Smooth muscle cell of the brain vasculature (primary cell): ENCODE results near the gene CARMIL1.

ENCODE experiments used
- DNase-seq: peaks from one replicate; pipeline ENCODE4 v3.0.0-alpha.2; 2012; ENCODE audit warnings: low read depth, low spot score

Gene CARMIL1

DNA sequence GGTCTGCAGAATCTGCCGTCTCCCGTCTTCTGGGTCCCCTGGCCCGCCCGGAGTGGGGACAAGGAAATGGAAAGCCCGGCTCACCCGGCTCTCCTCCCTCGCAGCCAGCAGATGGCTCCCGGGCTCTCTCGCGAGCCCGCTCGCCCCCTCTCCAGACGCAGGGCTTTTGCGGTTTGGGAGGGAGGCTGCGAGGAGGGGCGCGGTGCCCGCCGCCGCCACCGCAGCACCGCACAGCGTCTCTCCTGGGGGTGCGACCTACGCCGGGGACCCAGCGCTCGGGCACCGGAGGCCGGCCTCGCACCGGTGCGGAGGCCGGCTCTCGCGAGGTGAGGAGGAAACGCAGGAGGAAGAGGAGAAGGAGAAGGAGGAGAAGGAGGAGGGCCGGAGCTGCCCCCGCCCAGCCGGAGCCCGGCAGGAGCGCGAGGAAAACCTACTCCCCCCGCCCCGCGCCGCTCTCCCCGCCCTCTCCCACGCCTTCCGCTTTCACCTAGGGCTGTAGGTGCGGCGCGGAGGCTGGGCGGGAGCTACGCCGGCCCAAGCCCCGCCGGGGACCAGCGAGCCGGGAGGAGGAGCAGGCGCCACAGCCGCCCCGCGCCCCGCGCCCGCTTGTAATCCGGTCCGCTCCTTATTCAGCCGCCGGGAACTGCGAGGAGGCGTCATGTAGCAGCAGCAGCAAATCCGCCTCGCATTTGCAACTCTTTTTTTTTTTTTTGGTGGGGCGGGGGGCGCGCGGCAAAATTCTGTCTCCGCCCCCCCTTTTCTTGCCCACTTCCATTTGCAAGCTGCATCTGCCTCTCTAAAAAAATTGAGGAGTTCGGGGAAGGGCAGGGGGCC lies at the start of gene CARMIL1:
Gene CARMIL1 (plus strand): TSS at position 461 of the 834 bp plus-strand sequence. CDS start 422 bp downstream, outside the sequence.
- no peak for DNase-seq

DNA sequence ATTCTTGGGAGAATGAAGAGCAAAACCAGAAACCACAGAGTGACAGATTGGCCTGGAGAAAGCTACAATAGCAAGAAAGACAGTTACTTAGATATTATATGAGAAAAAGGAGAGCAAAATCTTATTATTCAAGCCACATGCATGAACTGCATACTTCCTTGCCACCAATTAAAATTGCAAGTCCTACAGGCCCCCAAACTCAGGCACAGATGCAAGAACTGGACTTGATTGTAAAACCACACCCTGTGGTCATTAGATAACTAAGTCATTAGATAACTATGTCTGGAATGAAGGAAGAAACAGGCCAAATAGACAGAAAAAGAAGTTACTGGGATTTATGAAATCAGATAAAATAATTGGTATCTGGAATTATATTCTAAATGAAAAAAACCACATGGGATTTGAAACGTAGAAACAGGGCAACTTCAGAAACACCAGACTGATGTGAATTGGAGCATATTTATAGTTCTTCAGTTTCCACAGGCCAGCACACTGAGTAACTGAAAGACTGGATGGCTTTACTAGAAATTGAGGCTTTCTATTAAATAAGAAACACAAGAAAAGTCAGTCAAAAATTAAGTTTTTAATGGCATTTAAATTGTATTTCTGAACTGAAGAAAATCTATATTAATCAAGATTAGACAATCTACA lies 49.4 kb upstream of the CARMIL1 start:
- no peak for DNase-seq

DNA sequence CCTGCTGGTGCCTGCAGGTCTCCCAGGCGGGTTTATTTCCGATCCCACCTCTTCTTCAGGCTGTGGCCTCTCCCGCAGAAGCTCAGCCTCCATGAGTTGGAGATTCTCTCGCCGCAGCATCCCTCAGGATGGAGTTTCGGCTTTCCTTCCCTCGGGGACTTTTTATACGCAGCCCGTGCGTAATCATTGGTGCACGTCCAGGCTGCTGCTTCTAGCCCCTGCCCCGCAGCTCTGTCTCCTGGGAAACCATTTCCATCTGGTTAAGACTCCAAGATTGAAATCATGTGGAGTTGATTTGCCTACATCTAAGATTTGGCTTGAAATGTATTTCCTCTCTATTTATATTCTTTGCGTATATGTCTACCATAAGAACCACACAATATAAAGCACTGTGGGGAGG lies 46.7 kb upstream of the CARMIL1 start:
- peak; percentile 21 for DNase-seq

DNA sequence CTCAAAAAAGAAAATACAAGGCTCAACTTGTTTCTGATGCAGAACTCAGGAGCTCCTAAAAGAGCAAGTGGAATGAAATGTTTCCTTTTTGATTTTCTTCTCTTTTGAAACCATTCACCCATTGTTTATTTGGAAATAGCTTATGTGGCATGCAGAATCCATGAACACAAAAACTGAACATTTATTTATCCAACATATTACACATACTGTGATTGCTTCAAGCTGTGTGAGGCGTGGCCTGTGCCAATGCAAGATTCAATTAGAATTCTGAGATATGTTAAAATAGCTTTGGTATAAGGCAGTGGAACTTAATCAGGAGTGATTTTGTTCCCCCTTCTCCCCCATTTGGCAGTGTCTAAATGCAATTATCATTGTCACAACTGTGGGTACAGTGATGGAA lies 45.9 kb upstream of the CARMIL1 start:
- DNase-seq, result no peak

DNA sequence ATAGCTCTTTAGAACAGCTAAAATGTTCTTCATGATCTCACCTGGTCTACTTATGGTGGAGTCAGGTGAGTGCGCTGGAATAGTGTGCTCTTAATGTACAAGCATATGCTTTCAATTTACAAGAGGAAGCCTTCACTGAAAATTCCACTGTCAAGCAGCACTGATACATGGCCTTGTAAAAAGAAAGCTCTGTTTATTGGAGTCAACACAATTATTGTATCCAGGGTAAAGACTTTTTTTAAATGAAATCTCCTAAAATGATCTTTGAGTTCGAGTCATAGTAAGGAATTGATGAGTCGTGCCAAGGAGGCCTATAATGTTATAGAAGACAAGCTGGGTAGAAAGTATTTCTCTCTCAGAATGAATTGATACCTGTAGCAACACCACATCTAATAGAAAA lies 41.6 kb upstream of the CARMIL1 start:
- DNase-seq, result no peak

DNA sequence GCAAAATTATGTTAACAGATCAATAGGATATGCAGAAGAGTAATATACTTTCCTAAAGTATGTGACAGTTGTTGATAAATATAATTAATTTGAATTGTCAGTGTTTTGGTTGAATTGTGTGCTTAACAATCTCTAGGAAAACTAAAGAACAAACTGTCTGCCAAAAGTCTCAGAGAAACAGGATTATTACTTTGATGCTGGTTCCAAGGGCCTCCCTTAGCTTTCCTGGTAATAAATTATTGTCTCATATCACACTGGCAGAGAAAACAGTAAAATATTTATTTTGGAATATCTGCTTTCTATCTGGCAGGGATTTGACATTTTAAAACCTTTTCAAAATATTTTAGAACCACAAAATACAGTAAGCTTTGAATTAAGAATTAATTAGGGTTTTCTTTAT lies 40.1 kb upstream of the CARMIL1 start:
- no peak for DNase-seq

DNA sequence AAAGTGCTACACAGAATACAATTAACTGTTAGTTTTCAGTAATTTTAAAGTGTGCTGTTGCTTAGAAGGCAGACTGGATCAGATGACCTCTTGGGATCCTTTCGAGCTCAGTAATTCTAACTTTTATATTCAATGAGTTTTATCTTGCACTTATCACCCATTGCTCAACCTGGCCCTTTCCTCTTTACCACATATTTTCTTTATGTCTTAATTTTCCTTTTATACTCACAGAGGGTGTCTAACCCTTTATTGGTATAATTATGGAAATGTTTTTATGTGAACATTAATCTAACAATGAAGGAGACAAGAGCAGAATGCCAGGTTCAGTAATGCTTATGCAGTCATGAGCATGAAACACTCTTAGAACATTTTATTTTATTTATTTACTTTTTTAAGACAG lies 39.7 kb upstream of the CARMIL1 start:
- no peak for DNase-seq

DNA sequence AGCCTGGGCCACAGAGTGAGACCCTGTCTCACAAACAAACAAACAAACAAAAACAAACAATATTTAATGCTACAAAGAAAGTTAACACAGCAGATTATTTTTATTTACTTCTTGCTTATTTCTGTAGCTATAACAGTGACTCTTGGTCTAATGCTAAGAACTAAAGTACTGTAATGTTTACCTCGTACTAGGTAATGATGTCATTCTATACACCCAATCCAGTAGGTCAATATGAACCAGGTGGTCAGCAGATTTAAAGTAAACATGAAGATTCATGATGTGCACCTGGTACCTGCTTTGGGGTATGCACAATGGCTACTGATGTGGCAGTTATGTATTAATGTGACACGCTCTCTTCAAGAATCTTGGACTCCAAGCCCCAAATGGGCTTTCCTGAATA lies 36.6 kb upstream of the CARMIL1 start:
- no peak for DNase-seq

DNA sequence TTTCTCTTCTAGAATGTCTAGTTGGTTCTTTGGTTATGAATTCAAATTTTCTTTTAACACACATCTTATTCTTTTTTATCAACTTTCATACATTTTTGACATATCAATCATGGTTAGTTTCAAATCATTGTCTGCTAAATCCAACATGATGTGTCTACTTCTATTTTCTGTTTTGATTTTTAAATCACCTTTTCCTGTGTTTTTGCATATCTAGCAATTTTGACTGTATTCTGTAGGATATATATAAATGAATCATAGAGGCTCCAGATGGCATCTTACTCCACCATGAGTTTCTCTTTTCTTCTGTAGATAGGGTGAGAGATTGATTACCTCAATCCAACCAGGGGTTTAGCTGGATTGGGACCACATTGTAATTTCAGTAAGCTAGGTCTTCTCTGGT lies 34.3 kb upstream of the CARMIL1 start:
- DNase-seq, result no peak

DNA sequence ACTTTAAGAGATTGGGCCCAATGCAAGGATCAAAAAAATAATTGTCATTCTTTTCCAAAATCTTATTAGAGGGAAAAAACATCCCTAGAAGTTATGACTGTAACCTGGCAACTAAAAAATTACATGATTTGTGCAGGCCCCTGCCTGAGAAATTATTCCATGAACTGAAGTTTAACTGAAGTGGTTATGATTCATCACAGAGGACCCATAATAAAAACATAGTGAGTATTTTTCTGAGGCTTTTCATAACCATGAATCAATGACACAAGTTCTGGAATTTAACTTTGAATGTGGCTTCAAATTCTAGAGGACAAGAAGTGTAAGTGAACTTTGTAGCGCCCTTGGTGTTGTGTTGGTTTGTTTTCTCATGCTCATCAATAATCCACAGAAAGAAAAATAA lies 31.1 kb upstream of the CARMIL1 start:
- peak; percentile 35 for DNase-seq

DNA sequence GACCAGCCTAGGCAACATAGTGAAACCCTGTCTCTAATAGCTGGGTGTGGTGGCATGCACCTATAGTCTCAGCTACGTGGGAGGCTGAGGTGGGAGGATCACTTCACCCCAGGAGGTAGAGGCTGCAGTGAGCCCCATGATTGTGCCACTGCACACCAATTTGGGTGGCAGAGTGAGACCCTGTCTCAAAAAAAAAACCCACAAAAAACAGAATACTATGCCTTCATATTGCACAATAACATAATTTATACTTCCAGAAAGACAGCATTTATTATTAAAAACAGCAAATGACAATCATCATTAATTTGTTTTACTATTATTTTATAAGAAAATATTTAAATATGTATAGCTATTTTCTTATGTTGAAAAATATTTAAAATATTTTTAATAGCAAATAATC lies 30.0 kb upstream of the CARMIL1 start:
- DNase-seq, result no peak

DNA sequence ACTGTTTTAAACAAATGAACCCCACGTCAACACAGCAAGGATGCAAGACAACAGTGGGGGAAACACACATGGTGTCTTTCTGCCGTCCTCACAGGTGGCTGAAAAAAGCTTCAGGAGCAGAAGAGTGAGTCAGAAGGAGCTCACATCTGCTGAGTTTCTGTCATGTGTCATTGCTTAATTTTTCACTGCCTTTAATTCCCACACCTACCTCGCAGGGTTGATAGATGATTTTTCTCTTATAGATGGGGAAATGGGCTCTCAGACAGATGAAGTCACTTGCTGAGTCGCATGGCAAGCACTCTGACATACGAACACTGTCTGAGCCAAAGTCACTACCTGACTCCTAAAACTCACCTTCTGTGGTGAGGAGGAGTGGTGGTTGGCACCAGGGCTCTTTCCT lies 28.3 kb upstream of the CARMIL1 start:
- DNase-seq, result no peak

DNA sequence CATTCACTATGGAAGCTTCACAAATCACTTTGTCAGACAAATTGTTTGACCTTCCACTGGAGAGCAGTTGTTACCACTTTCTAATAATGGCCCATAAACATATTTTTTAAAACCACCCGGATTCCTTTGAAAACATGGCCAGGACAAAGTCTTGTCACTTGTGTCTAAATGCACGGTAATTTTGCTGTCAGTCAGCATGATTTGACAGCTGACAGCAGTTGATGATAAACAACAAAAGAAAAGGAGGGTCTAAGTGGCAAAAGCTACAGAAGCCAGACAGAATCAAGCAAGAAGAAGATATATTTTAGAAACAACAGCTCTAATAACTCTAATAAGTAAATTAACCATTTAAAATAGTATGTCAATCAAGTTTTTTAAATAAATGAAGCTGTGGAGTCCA lies 27.7 kb upstream of the CARMIL1 start:
- DNase-seq, result no peak

DNA sequence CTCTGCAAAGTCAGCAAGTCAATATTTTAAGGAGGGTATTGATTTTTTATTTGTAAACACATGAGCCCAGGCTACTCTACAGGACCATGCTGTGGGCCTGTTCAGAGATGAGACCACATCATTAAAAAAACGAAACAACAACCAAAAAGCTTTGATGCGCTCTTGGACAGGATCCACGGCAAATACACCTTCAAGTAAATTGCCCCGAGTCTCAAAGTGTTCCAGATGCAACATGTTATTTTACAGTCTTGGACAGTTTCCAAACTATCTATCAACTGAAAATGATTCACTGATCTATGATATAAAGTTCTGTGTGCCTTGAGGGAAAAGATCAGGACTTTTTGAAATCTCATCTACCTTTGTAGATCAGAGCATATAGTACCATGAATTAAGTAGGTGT lies 25.8 kb upstream of the CARMIL1 start:
- DNase-seq, result no peak

DNA sequence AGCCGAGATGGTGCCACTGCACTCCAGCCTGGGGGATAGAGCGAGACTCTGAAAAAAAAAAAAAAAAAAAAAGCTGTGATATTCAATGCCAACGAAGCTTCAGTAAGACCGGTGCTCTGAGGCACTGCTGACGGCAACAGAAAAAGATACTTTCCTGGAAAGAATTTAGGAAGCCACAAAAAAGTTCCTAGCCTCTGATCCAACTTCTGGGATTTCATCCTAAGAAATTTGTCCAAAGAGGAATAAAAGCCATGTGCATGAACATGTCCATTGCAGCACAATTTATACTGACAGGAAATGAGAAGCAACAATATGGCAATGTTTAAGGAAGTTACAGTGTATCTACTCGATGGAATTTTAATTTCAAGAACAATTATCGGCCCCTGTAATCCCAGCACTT lies 24.5 kb upstream of the CARMIL1 start:
- DNase-seq, result no peak

DNA sequence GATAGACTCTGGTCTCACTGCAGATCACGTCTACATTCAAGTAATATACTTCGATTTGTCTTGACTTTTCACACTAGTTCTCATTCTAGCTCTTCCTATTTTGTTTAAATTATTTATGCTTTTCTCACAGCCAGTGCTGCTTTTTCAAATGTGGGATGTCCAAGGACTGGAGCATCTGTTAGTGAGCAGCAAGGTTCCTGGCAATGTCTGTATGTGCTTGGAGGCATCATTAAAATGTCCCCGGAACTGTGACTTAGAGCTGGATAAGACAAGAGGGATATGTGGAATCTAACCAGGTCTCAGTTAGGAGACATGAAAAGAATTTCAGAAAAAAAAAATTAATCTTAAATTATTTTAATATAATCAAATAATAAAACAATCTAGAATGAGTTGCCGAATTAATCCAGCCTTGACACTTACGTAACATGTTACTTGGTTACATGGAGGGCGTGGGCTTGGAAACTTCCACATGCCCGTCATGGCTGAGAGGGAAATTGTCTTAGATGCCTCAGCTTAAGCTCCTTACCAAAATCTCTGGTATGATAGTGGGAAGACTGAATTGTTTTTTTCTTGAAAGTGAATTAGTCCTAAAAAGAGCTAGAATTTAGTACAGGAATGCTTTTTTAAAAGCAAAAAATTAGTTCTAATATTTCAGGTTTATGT lies 21.4 kb upstream of the CARMIL1 start:
- no peak for DNase-seq

DNA sequence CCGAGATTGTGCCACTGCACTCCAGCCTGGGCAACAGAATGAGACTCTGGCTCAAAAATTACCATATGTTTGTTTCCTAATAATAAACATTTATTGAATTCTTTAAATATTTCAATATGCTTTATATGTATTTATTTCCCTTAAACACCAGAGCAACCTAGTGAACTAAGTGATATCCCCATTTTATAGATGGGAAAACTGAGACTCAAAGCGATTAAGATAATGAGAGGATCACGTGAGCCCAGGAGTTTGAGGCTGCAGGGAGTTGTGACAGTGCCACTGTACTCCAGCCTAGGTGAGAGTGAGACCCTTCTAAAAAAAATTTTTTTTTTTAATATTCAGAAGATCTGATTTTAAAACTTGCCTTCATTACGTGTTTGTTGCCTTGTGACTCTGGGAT lies 19.4 kb upstream of the CARMIL1 start:
- no peak for DNase-seq

DNA sequence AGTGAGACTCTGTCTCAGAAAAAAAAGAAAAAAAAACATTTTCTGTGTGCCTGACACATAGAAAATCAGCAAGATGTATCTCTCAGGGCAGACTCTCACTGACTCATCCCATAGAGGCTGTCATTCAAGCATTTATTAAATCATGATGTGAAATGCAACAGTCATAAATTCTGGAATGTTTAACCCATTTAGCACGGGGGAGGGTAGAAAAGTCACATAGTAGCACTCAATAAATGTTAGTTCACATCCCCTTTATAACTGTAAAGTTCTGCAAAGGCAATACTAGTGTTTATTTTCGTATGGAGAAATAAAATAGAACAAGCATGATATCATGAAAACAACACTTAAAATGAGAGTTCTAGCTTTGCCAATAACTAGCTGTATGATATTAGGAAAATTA lies 15.5 kb upstream of the CARMIL1 start:
- no peak for DNase-seq

DNA sequence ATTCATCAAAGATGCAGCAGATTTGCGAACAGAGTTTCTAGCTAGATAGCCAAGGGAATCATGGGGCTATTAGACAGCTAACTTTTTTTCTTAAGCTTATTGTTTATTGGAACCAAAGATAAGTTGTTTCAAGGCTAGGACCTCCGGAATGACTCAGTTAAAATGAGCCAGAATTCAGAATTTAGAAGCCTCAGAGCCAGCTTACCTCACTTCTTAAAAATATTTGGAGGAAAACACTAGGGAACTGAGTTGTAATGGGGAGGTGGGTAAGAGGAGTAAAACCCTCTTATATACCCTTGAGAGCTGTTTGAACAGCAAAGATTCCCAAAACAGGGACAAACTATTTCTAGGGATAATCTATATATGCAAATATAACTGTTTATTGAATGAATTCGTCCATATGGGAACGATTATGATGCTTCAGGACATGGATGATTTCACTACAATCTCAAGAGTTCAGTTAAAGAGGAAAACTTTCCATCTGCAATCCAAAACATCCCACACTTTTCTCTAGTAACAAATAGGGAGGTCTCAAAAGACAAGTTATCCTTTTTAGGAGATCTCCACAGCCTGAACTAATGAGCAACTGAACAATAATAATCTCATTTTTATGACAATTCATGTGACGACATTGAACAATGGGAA lies 12.6 kb upstream of the CARMIL1 start:
- no peak for DNase-seq

DNA sequence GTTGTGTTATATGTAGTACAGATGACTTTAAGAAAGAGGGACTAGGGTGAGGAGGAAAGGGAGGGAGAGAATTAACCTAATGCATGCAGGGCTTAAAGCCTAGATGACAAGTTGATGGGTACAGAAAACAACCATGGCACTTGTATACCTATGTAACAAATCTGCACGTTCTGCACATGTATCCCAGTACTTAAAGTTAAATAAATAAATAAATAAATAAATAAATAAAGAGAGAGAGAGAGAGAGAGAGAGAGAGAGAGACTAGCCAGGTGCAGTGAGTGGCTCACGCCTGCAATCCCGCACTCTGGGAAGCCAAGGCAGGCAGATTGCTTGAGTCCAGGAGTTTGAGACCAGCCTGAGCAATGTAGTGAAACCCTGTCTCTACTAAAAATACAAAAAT lies 11.5 kb upstream of the CARMIL1 start:
- DNase-seq, result no peak

DNA sequence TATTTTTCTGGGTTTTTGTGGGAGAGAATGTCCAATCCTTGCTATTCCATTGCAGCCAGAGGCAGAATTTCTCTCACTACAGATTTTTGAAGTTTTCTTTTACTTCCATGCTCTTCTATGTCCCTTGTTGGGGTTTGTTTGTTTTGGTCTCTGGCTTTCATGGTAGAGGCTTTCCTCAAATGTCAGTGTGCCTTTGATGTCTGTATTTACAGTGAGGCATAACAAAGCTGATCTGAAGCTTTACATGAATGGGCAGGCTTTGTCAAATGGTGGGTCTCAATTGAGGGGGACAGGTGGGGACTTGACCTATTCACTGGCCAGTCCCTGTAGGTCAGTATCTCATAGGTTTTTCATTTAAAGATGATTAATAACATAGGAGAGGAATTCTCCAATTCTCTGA lies 8.6 kb upstream of the CARMIL1 start:
- DNase-seq, result no peak

DNA sequence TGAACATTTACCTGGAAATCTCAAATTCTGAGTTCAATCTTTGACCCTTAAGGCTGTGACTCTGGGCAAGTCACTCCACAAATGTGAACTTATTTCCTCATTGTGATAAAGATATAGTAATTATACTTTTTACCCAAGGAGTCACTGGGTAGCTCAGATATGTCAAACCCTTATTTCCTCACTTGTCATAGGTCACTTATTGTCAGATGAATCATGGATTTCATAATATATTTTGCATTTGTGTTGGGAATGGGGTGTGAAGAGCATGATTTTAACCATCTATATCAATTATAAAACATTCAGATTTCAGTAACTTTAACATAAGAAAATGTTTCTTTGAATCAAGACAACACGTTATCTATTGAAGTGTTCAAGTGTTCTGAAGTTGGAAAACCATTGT lies 3.7 kb upstream of the CARMIL1 start:
- no peak for DNase-seq
